Measurements from ENCODE around the gene RBM8A. TPM values are rescaled to one million over a fixed set of nuclear protein-coding genes. Genes with fewer than 3 reads are reported as not detected.
"Not testable (repeated sequence)": the region's sequence is repeated elsewhere in the genome, so short reads cannot be mapped to it uniquely, and the experiment has no call there.

Gene RBM8A
- total RNA-seq, 1 donor, result 98.2 TPM

GRCh38 chr1:145942871-145943270 is 15.6 kb upstream of the RBM8A start:
- Histone ChIP-seq H3K9me3 (ENCODE audit: low read depth, low read length) (no peaks in the 10 kb centered on the region), H3K4me3 (ENCODE audit: low read length) (no peak overlapping the region), H3K27me3 (ENCODE audit: insufficient read depth, low read length) (no peaks in the 10 kb centered on the region), H3K4me1 (ENCODE audit: insufficient read depth, low read length) (no peaks in the 10 kb centered on the region)

DNA sequence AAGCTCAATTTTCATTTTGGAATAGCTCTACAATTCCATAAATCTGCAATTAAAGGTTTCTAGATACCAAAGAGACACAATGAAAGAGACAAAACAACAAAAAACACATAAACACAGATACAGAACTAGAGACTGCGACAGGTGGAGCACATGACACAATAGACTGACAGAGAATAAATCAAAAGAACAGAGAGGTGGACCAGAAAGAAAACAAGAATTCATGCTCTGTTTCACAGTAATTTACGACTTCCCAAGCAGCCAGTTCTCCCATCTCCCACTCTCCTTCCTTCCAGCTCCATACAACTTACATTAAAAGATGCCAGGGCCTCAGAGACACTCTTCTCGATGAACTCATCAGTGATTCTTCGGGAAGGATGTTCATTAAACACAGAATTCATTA is 15.1 kb upstream of the RBM8A start:
- H3K27me3 ChIP-seq (ENCODE audit: insufficient read depth, low read length), result no peaks in the 10 kb centered on the region
- no peak overlapping the region for H3K4me3 ChIP-seq (ENCODE audit: low read length)
- H3K9me3 ChIP-seq (ENCODE audit: low read depth, low read length), result no peaks in the 10 kb centered on the region
- H3K4me1 ChIP-seq (ENCODE audit: insufficient read depth, low read length), result no peaks in the 10 kb centered on the region

GRCh38 chr1:145937436-145937835 is 10.2 kb upstream of the RBM8A start:
- H3K27me3 ChIP-seq (ENCODE audit: insufficient read depth, low read length), result no peaks in the 10 kb centered on the region
- no peaks in the 10 kb centered on the region for H3K9me3 ChIP-seq (ENCODE audit: low read depth, low read length)
- H3K4me3 ChIP-seq (ENCODE audit: low read length), result no peak overlapping the region
- H3K4me1 ChIP-seq (ENCODE audit: insufficient read depth, low read length), result peaks cover 12% of the 10 kb centered on the region

- Histone ChIP-seq H3K4me3 (ENCODE audit: low read length) (no peak overlapping the region), H3K27me3 (ENCODE audit: insufficient read depth, low read length) (no peaks in the 10 kb centered on the region), H3K4me1 (ENCODE audit: insufficient read depth, low read length) (peaks cover 20% of the 10 kb centered on the region), H3K9me3 (ENCODE audit: low read depth, low read length) (no peaks in the 10 kb centered on the region)
Measured at GRCh38 chr1:145936247-145936646, 9.0 kb upstream of the RBM8A start.

- Histone ChIP-seq H3K4me1 (ENCODE audit: insufficient read depth, low read length) (peaks cover 20% of the 10 kb centered on the region), H3K27me3 (ENCODE audit: insufficient read depth, low read length) (no peaks in the 10 kb centered on the region), H3K9me3 (ENCODE audit: low read depth, low read length) (no peaks in the 10 kb centered on the region), H3K4me3 (ENCODE audit: low read length) (no peak overlapping the region)
Measured at GRCh38 chr1:145935708-145936107, 8.4 kb upstream of the RBM8A start.

DNA sequence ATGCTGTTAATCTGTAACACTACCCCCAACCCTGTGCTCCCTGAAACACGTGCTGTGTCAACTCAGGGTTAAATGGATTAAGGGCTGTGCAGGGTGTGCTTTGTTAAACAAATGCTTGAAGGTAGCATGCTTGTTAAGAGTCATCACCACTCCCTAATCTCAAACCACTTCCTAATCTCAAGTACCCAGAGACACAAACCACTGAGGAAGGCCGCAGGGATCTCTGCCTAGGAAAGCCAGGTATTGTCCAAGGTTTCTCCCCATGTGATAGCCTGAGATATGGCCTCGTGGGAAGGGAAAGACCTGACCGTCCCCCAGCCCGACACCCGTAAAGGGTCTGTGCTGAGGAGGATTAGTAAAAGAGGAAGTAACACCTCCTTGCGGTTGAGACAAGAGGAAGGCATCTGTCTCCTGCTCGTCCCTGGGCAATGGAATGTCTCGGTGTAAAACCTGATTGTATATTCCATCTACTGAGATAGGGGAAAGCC is 5.3 kb upstream of the RBM8A start:
- not testable (repeated sequence) for H3K27me3 ChIP-seq (ENCODE audit: insufficient read depth, low read length); H3K9me3 ChIP-seq (ENCODE audit: low read depth, low read length); H3K4me3 ChIP-seq (ENCODE audit: low read length)
- peaks cover 31% of the 10 kb centered on the region for H3K4me1 ChIP-seq (ENCODE audit: insufficient read depth, low read length)

DNA sequence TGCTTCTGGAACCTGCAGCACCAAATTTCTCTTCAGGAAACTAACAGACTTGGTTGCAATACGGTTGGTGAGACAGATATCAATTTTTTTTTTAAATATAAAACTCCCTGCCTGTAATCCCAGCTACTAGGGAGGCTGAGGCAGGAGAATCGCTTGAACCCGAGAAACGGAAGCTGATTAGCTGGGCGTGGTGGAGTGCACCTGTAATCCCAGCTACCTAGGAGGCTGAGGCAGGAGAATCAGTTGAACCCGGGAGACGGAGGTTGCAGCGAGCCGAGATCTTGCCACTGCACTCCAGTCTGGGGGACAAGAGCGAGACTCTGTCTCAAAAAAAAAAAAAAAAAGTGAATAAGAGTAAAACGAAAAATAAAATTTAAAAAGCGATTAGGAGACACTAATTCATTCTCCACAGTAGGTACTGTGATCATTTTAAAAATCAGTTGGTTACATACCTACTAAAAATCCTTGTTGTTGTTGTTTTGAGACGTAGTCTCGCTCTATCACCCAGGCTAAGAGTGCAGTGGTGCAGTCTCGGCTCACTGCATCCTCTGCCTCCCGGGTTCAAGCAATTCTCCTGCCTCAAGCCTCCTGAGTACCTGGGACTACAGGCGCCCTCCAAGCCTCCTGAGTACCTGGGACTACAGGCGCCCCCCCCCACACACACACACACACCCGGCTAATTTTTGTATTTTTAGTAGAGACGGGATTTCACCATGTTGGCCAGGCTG is 796 bp upstream of the RBM8A start:
- peaks cover 42% of the 10 kb centered on the region for H3K4me1 ChIP-seq (ENCODE audit: insufficient read depth, low read length)
- H3K4me3 ChIP-seq (ENCODE audit: low read length), result peak overlapping the region; percentile 63
- no peaks in the 10 kb centered on the region for H3K27me3 ChIP-seq (ENCODE audit: insufficient read depth, low read length)
- no peaks in the 10 kb centered on the region for H3K9me3 ChIP-seq (ENCODE audit: low read depth, low read length)

DNA sequence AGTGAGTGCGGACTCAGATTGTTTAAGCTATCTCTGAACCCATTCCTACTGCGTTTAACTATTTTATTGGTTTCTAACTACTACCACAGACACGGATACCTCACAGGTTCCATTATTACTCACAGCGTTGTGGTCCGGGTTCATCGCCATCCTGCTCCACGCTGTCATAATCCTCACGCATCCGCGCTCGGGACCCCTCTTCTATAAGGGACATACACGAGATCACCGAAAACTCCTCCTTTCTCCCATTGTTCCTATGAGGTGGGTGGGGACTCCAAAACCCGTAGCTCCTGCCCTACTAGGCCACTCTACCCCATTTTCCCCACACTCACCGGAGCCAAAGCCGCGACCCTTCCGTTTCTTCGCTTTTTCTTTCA is 610 bp downstream of the RBM8A start:
- Histone ChIP-seq H3K4me3 (ENCODE audit: low read length) (peak overlapping the region; percentile 63), H3K9me3 (ENCODE audit: low read depth, low read length) (no peaks in the 10 kb centered on the region), H3K4me1 (ENCODE audit: insufficient read depth, low read length) (peaks cover 33% of the 10 kb centered on the region), H3K27me3 (ENCODE audit: insufficient read depth, low read length) (no peaks in the 10 kb centered on the region)

DNA sequence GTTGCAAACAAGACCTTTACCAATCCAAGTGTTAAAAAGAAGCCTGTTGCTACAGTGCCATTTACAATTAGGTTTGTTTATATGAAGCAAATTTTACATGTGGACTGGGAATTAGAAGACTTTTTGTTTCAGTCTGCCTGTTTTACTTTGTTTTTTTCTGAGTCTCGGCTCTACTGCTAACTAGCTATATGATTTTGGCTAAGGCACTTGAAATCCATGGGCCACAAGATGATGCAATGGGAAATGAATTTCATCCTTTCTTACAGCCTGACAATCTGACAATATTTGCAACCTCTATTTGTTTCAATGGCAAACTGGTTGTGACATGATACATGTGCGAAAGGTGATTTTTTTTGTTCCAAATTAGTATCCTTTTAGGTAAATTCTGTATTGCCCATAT is 5.0 kb downstream of the RBM8A start:
- H3K27me3 ChIP-seq (ENCODE audit: insufficient read depth, low read length), result no peaks in the 10 kb centered on the region
- no peak overlapping the region for H3K4me3 ChIP-seq (ENCODE audit: low read length)
- no peaks in the 10 kb centered on the region for H3K9me3 ChIP-seq (ENCODE audit: low read depth, low read length)
- H3K4me1 ChIP-seq (ENCODE audit: insufficient read depth, low read length), result peaks cover 43% of the 10 kb centered on the region

DNA sequence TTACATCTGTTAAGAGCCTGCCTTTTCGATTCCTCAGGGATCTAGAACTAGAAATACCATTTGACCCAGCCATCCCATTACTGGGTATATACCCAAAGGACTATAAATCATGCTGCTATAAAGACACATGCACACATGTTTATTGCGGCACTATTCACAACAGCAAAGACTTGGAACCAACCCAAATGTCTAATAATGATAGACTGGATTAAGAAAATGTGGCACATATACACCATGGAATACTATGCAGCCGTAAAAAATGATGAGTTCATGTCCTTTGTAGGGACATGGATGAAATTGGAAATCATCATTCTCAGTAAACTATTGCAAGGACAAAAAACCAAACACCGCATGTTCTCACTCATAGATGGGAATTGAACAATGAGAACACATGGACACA is 7.0 kb downstream of the RBM8A start:
- not testable (repeated sequence) for H3K27me3 ChIP-seq (ENCODE audit: insufficient read depth, low read length); H3K4me3 ChIP-seq (ENCODE audit: low read length); H3K9me3 ChIP-seq (ENCODE audit: low read depth, low read length)
- peaks cover 33% of the 10 kb centered on the region for H3K4me1 ChIP-seq (ENCODE audit: insufficient read depth, low read length)

DNA sequence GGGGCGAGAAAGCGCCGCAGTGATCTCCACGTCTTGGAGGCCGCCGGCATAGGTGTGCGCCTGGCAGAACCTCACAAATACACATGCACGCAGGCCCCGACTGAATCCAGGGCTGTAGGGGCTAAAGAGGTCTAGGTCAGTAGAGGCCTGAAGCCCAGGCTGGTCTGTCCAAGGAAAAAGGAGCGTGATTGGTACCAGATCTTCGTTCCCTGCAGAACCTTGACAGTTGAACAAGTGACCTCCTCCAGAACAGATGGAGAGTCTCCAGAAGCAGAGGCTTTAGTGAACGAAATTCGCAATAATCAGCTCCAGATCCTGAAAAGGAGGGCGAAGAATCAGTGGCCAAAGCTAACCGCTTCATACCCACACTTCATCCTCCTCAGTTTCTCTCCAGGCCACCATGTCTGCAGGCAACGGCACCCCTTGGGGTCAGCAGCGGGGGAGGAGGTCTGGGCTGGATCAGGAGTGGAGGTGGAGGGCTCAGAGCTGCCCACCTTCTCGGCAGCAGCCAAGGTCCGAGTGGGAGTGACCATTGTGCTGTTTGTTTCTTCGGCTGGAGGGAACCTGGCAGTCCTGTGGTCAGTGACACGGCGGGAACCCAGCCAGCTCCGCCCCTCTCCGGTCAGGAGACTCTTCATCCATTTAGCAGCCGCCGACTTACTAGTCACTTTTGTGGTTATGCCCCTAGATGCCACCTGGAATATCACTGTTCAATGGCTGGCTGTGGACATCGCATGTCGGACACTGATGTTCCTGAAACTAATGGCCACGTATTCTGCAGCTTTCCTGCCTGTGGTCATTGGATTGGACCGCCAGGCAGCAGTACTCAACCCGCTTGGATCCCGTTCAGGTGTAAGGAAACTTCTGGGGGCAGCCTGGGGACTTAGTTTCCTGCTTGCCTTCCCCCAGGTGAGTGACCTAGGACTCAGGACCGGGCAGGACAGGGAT is 8.0 kb downstream of the RBM8A start:
- Histone ChIP-seq H3K9me3 (ENCODE audit: low read depth, low read length) (no peaks in the 10 kb centered on the region), H3K4me1 (ENCODE audit: insufficient read depth, low read length) (peaks cover 33% of the 10 kb centered on the region), H3K4me3 (ENCODE audit: low read length) (peak overlapping the region; percentile 86), H3K27me3 (ENCODE audit: insufficient read depth, low read length) (no peaks in the 10 kb centered on the region)

DNA sequence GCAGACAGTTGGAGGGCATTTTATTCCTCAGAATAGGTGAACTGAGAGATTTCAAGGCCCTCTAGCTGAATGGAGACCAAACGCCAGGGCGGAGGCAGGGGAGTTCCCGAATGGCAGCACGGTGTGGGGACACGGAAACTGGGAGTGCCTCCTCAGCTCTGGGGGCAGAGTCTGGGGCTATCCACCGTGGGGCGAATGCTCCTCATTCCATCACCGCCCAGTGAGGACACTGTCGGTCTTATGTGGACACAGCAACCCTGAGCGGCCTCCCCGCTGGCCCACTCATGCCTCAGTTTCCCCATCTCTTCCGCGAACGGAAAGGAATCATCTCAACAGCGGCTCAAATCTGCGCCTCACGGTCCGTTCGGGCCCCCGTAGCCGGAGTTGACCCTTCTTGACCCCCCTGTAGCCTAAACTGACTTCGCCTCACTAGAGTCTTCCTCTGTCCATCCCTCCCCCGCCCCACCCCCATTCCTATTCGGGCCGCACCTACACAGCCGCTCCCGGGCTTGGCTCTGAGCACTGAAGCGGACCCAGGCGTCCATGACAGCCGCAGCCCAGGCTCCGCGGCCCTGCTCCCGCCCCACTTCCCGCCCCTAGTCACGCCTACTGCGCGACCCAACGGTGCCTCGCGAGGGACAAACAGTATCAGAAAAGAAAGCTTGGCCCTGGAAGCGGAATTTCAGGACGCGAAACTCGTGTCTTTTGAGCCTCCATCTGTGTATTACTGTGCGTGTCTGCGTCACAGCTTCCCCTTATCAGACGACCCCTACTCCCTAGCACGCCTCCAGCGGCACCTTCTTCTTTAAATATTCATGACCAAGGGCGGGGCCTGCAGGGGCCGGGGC is 8.9 kb downstream of the RBM8A start, which contains the start of gene PEX11B:
Gene PEX11B (minus strand): TSS at position 574 of the 848 bp plus-strand sequence. CDS start 29 bp downstream, at position 545.
- Histone ChIP-seq H3K4me1 (ENCODE audit: insufficient read depth, low read length) (peaks cover 32% of the 10 kb centered on the region), H3K9me3 (ENCODE audit: low read depth, low read length) (no peaks in the 10 kb centered on the region), H3K27me3 (ENCODE audit: insufficient read depth, low read length) (no peaks in the 10 kb centered on the region), H3K4me3 (ENCODE audit: low read length) (peak within 1 kb of the TSS; percentile 86)

GRCh38 chr1:145917595-145917994 is 9.7 kb downstream of the RBM8A start:
- peaks cover 25% of the 10 kb centered on the region for H3K4me1 ChIP-seq (ENCODE audit: insufficient read depth, low read length)
- no peaks in the 10 kb centered on the region for H3K9me3 ChIP-seq (ENCODE audit: low read depth, low read length)
- peak overlapping the region; percentile 86 for H3K4me3 ChIP-seq (ENCODE audit: low read length)
- no peaks in the 10 kb centered on the region for H3K27me3 ChIP-seq (ENCODE audit: insufficient read depth, low read length)

DNA sequence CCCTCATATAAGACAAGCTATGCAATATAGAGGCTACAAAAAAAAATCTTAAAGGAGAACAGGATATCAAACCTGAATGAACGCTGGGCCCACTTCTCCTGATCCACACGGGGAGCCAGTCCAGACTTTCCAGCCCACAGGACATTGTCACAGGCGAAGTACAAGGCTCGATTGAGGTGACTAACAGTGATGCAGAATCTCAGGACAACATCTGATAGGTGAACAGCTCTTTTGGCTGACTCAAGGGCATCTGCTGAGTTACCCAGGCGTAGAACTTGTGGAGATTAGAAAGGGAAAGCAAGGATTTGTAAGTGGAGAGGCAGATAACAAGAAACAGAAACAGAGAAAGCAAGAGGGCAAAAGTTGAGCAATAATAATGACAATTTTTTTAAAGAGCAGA is 10.5 kb downstream of the RBM8A start:
- Histone ChIP-seq H3K27me3 (ENCODE audit: insufficient read depth, low read length) (no peaks in the 10 kb centered on the region), H3K4me3 (ENCODE audit: low read length) (no peak overlapping the region), H3K4me1 (ENCODE audit: insufficient read depth, low read length) (peaks cover 25% of the 10 kb centered on the region), H3K9me3 (ENCODE audit: low read depth, low read length) (no peaks in the 10 kb centered on the region)

Data from mononuclear cell (primary cell).